ENCODE results near the gene ADNP2. TPM values are rescaled to one million over a fixed set of nuclear protein-coding genes. Genes with fewer than 3 reads are reported as not detected.

Gene ADNP2
- total RNA-seq, 1 donor from 2014 or later = 33.9 TPM

GRCh38 chr18:80171054-80171872 is 62.2 kb downstream of the ADNP2 start:
- H3K27me3 Mint-ChIP-seq (ENCODE audit: low read depth) = no peaks in the 10 kb centered on the region
- peaks cover 16% of the 10 kb centered on the region for H3K4me1 Mint-ChIP-seq
- H3K4me3 Mint-ChIP-seq = peak overlapping the region; percentile 49
- no peaks in the 10 kb centered on the region for H3K9me3 Mint-ChIP-seq
- H3K36me3 Mint-ChIP-seq = peaks cover 6% of the 10 kb centered on the region
- TF ChIP-seq CTCF (IDR thresholded peaks at IDR 0.05; ENCODE audit: unreplicated experiment) = peak; percentile 91
- DNase-seq (ENCODE audit: low spot score in 2 of 2, unreplicated experiment in 2 of 2) = peak in 1 of 2 experiments; percentile 78
- peak overlapping the region; percentile 39 for H3K27ac Mint-ChIP-seq

GRCh38 chr18:80172056-80172455 is 63.0 kb downstream of the ADNP2 start:
- TF ChIP-seq CTCF (IDR thresholded peaks at IDR 0.05; ENCODE audit: unreplicated experiment) = no peak
- Mint-ChIP-seq H3K27ac (no peak overlapping the region), H3K4me1 (peaks cover 20% of the 10 kb centered on the region), H3K27me3 (ENCODE audit: low read depth) (no peaks in the 10 kb centered on the region), H3K36me3 (peaks cover 2% of the 10 kb centered on the region), H3K9me3 (no peaks in the 10 kb centered on the region), H3K4me3 (no peak overlapping the region)
- no peak for DNase-seq (ENCODE audit: low spot score in 2 of 2, unreplicated experiment in 2 of 2)

GRCh38 chr18:80173060-80173459 is 64.0 kb downstream of the ADNP2 start:
- no peak for TF ChIP-seq CTCF (IDR thresholded peaks at IDR 0.05; ENCODE audit: unreplicated experiment)
- H3K27me3 Mint-ChIP-seq (ENCODE audit: low read depth) = no peaks in the 10 kb centered on the region
- no peak overlapping the region for H3K4me3 Mint-ChIP-seq
- no peak for DNase-seq (ENCODE audit: low spot score in 2 of 2, unreplicated experiment in 2 of 2)
- H3K27ac Mint-ChIP-seq = no peak overlapping the region
- no peaks in the 10 kb centered on the region for H3K9me3 Mint-ChIP-seq
- H3K4me1 Mint-ChIP-seq = peaks cover 20% of the 10 kb centered on the region
- H3K36me3 Mint-ChIP-seq = no peaks in the 10 kb centered on the region

- H3K27me3 Mint-ChIP-seq (ENCODE audit: low read depth) = no peaks in the 10 kb centered on the region
- H3K4me1 Mint-ChIP-seq = peaks cover 20% of the 10 kb centered on the region
- H3K36me3 Mint-ChIP-seq = no peaks in the 10 kb centered on the region
- H3K4me3 Mint-ChIP-seq = no peak overlapping the region
- no peak for DNase-seq (ENCODE audit: low spot score in 2 of 2, unreplicated experiment in 2 of 2)
- H3K27ac Mint-ChIP-seq = no peak overlapping the region
- no peak for TF ChIP-seq CTCF (IDR thresholded peaks at IDR 0.05; ENCODE audit: unreplicated experiment)
- H3K9me3 Mint-ChIP-seq = no peaks in the 10 kb centered on the region
Observed at GRCh38 chr18:80175451-80176204, 66.6 kb downstream of the ADNP2 start.

- Mint-ChIP-seq H3K4me3 (no peak overlapping the region), H3K36me3 (no peaks in the 10 kb centered on the region), H3K4me1 (peaks cover 14% of the 10 kb centered on the region), H3K27ac (peak overlapping the region; percentile 11), H3K9me3 (no peaks in the 10 kb centered on the region), H3K27me3 (ENCODE audit: low read depth) (no peaks in the 10 kb centered on the region)
- no peak for TF ChIP-seq CTCF (IDR thresholded peaks at IDR 0.05; ENCODE audit: unreplicated experiment)
- no peak for DNase-seq (ENCODE audit: low spot score in 2 of 2, unreplicated experiment in 2 of 2)
Observed at GRCh38 chr18:80176334-80177073, 67.4 kb downstream of the ADNP2 start.
